Measurements from ENCODE around the gene STK11.

DNA sequence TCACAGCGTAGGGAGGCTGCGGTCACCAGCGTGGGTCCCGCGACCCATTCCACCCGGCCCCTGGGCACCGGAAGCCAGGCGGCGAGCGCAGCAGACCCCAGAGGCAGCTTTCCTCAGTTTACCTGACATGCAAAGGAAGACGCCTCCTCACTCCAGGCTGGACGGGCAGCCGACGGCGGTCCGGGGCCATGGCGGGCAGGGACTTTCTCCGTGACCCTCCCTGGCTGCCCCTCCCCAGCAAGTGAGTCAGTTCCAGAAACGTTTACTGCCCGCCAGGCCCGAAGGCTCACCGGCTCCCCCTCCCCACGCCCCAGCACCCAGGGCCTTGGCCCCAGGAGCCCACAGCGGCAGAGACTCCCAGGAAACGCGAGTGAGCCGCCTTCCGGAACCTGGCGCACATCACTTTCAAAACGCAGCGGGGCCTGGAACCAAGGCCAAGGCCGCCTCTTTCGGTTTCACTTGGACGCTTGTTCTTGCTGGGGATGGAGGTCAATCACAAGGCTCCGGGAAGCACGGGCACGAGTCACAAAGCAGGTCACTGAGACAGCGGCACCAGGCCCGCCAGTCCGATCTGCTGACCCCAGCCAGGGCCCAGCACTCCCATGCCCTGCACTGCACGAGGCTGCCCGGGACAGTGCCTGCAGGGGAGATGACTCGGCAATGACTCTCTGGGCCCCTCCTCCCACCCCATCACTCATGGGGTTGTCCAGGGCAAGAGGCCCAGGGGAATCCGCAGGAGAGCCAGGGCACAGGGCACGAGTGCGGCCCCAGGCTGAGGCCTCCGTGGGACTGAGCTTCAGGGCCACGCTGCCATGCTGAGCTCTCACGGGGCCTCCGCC lies 36.8 kb upstream of the STK11 start:
- TF ChIP-seq, protein P1, sequence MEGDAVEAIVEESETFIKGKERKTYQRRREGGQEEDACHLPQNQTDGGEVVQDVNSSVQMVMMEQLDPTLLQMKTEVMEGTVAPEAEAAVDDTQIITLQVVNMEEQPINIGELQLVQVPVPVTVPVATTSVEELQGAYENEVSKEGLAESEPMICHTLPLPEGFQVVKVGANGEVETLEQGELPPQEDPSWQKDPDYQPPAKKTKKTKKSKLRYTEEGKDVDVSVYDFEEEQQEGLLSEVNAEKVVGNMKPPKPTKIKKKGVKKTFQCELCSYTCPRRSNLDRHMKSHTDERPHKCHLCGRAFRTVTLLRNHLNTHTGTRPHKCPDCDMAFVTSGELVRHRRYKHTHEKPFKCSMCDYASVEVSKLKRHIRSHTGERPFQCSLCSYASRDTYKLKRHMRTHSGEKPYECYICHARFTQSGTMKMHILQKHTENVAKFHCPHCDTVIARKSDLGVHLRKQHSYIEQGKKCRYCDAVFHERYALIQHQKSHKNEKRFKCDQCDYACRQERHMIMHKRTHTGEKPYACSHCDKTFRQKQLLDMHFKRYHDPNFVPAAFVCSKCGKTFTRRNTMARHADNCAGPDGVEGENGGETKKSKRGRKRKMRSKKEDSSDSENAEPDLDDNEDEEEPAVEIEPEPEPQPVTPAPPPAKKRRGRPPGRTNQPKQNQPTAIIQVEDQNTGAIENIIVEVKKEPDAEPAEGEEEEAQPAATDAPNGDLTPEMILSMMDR (conservative IDR thresholded peaks at IDR 0.05; ENCODE audit: low read length), result no peak
- TF ChIP-seq EZH2phosphoT487 (IDR thresholded peaks at IDR 0.05; ENCODE audit: borderline replicate concordance), result no peak

All from Loucy (cell line).